Large intestine (tissue), 3 donors: ENCODE results near the gene CRHR2. TPM values are rescaled to one million over a fixed set of nuclear protein-coding genes. Genes with fewer than 3 reads are reported as not detected.

Source experiments
- DNase-seq, 2 donors: peaks; one replicate each; pipeline versions ENCODE4 v3.0.0 to v3.0.0-alpha.2; 2013
- H3K27ac ChIP-seq: one replicate; pipeline ENCODE4 v1.5.1; 2013; ENCODE audit warnings: low read length
- H3K27me3 ChIP-seq: 2 replicates; pipeline ENCODE4 v1.6.1; 2013; ENCODE audit warnings: low read length; ENCODE audit not compliant: control insufficient read depth, insufficient read depth
- H3K36me3 ChIP-seq: 2 replicates; pipeline ENCODE4 v1.6.1; 2013; ENCODE audit warnings: low read length; ENCODE audit not compliant: control insufficient read depth, insufficient read depth
- H3K4me1 ChIP-seq: one replicate; pipeline ENCODE4 v1.6.1; 2013; ENCODE audit warnings: low read length; ENCODE audit not compliant: control insufficient read depth, insufficient read depth
- H3K4me3 ChIP-seq: one replicate; pipeline ENCODE4 v1.5.1; 2013; ENCODE audit warnings: low read length
- H3K9me3 ChIP-seq: one replicate; pipeline ENCODE4 v1.6.1; 2013; ENCODE audit warnings: mild to moderate bottlenecking, low read depth, low read length, moderate library complexity; ENCODE audit not compliant: control insufficient read depth
- WGBS: methylation state at CpG from one replicate; pipeline ENCODE4 v1.1.5; 2013; ENCODE audit warnings: low lambda C conversion rate; ENCODE audit not compliant: insufficient coverage; 5-methylcytosine and 5-hydroxymethylcytosine counted together
- polyA plus RNA-seq: library from polyadenylated mRNA; unstranded; fragments of 120-200 nt; gene quantifications from one replicate; pipeline ENCODE4 v1.2.1, GENCODE V29; 2013

The CRHR2 gene
- polyA plus RNA-seq, 1 donor, result 0.31 TPM

- Histone ChIP-seq H3K27me3 (no peaks in the 10 kb centered on the region), H3K36me3 (no peaks in the 10 kb centered on the region), H3K4me1 (peaks cover 21% of the 10 kb centered on the region), H3K4me3 (no peak overlapping the region), H3K9me3 (no peaks in the 10 kb centered on the region), H3K27ac (no peak overlapping the region)
- peak in 1 of 2 donors; percentile 61 for DNase-seq
- WGBS, result no CpG with 5 or more reads among the region's 15 CpGs
Measured at GRCh38 chr7:30697719-30698460, 15.6 kb upstream of the CRHR2 start.

GRCh38 chr7:30694774-30695721 lies 12.8 kb upstream of the CRHR2 start:
- Histone ChIP-seq H3K27ac (peak overlapping the region; percentile 82), H3K36me3 (no peaks in the 10 kb centered on the region), H3K4me1 (peaks cover 18% of the 10 kb centered on the region), H3K4me3 (no peak overlapping the region), H3K27me3 (no peaks in the 10 kb centered on the region), H3K9me3 (no peaks in the 10 kb centered on the region)
- WGBS, result 100% methylated on average over 1 of the region's 13 CpGs
- DNase-seq, result no peak

GRCh38 chr7:30694218-30694745 lies 12.0 kb upstream of the CRHR2 start:
- Histone ChIP-seq H3K4me1 (peaks cover 23% of the 10 kb centered on the region), H3K27ac (peak overlapping the region; percentile 82), H3K36me3 (no peaks in the 10 kb centered on the region), H3K27me3 (no peaks in the 10 kb centered on the region), H3K9me3 (no peaks in the 10 kb centered on the region), H3K4me3 (no peak overlapping the region)
- DNase-seq, result peak; percentile 56 to 83
- WGBS, result no CpG with 5 or more reads among the region's 6 CpGs

GRCh38 chr7:30692882-30693281 lies 10.6 kb upstream of the CRHR2 start:
- Histone ChIP-seq H3K4me1 (peaks cover 33% of the 10 kb centered on the region), H3K9me3 (no peaks in the 10 kb centered on the region), H3K36me3 (no peaks in the 10 kb centered on the region), H3K4me3 (no peak overlapping the region), H3K27me3 (no peaks in the 10 kb centered on the region), H3K27ac (no peak overlapping the region)
- no peak for DNase-seq
- 80% methylated on average over 1 of the region's 4 CpGs for WGBS

- H3K36me3 ChIP-seq, result no peaks in the 10 kb centered on the region
- no peaks in the 10 kb centered on the region for H3K9me3 ChIP-seq
- H3K4me3 ChIP-seq, result no peak overlapping the region
- H3K27ac ChIP-seq, result no peak overlapping the region
- H3K4me1 ChIP-seq, result peaks cover 33% of the 10 kb centered on the region
- 97% methylated on average over 5 of the region's 10 CpGs for WGBS
- no peaks in the 10 kb centered on the region for H3K27me3 ChIP-seq
- DNase-seq, result no peak
Measured at GRCh38 chr7:30692438-30692837, 10.2 kb upstream of the CRHR2 start.

- no peaks in the 10 kb centered on the region for H3K36me3 ChIP-seq
- no peaks in the 10 kb centered on the region for H3K27me3 ChIP-seq
- no peak overlapping the region for H3K27ac ChIP-seq
- no peak for DNase-seq
- no peak overlapping the region for H3K4me3 ChIP-seq
- 90% methylated on average over 3 of the region's 7 CpGs for WGBS
- peaks cover 30% of the 10 kb centered on the region for H3K4me1 ChIP-seq
- no peaks in the 10 kb centered on the region for H3K9me3 ChIP-seq
Measured at GRCh38 chr7:30690011-30690410, 7.8 kb upstream of the CRHR2 start.

- Histone ChIP-seq H3K4me3 (no peak overlapping the region), H3K27ac (peak overlapping the region; percentile 66), H3K9me3 (no peaks in the 10 kb centered on the region), H3K36me3 (no peaks in the 10 kb centered on the region), H3K4me1 (peaks cover 19% of the 10 kb centered on the region), H3K27me3 (peaks cover 9% of the 10 kb centered on the region)
- WGBS, result no CpG with 5 or more reads among the region's 5 CpGs
- DNase-seq, result peak; percentile 70 to 88
Measured at GRCh38 chr7:30688718-30689221, 6.5 kb upstream of the CRHR2 start.

GRCh38 chr7:30687604-30688003 lies 5.3 kb upstream of the CRHR2 start:
- no CpG with 5 or more reads among the region's 6 CpGs for WGBS
- H3K9me3 ChIP-seq, result no peaks in the 10 kb centered on the region
- no peak overlapping the region for H3K4me3 ChIP-seq
- H3K27ac ChIP-seq, result no peak overlapping the region
- DNase-seq, result no peak
- peaks cover 20% of the 10 kb centered on the region for H3K27me3 ChIP-seq
- H3K36me3 ChIP-seq, result no peaks in the 10 kb centered on the region
- H3K4me1 ChIP-seq, result peaks cover 15% of the 10 kb centered on the region

- no peak for DNase-seq
- Histone ChIP-seq H3K4me1 (peaks cover 11% of the 10 kb centered on the region), H3K4me3 (no peak overlapping the region), H3K9me3 (no peaks in the 10 kb centered on the region), H3K27me3 (peaks cover 53% of the 10 kb centered on the region), H3K27ac (no peak overlapping the region), H3K36me3 (no peaks in the 10 kb centered on the region)
- WGBS, result 100% methylated on average over 1 of the region's 2 CpGs
Measured at GRCh38 chr7:30684351-30684750, 2.1 kb upstream of the CRHR2 start.

- Histone ChIP-seq H3K27ac (no peak overlapping the region), H3K36me3 (no peaks in the 10 kb centered on the region), H3K4me1 (peaks cover 6% of the 10 kb centered on the region), H3K9me3 (no peaks in the 10 kb centered on the region), H3K4me3 (no peak overlapping the region), H3K27me3 (peaks cover 58% of the 10 kb centered on the region)
- DNase-seq, result no peak
- WGBS, result no CpG with 5 or more reads among the region's 3 CpGs
Measured at GRCh38 chr7:30683816-30684215, 1.6 kb upstream of the CRHR2 start.
